HG02798 (cell line): ENCODE measurements around the gene CYB561D1.
"Not testable (repeated sequence)": the region's sequence is repeated elsewhere in the genome, so short reads cannot be mapped to it uniquely, and the experiment has no call there.

Source experiments
- ATAC-seq: cut with Tn5 transposase; IDR thresholded peaks from one replicate; pipeline ENCODE4 v1.9.1; 2021; ENCODE audit warnings: mild to moderate bottlenecking; ENCODE audit not compliant: unreplicated experiment, poor library complexity

CYB561D1 gene

GRCh38 chr1:109493805-109494539, at the start of gene CYB561D1:
TSS of gene CYB561D1 (plus strand) at chr1:109494094. CDS start at chr1:109494140, 46 bp downstream.
- ATAC-seq, result peak; percentile 88

GRCh38 chr1:109444346-109444745, 49.5 kb upstream of the CYB561D1 start:
- no peak for ATAC-seq

- not testable (repeated sequence) for ATAC-seq
Observed at GRCh38 chr1:109445949-109446695, 47.8 kb upstream of the CYB561D1 start.

- no peak for ATAC-seq
Observed at GRCh38 chr1:109447524-109447923, 46.4 kb upstream of the CYB561D1 start.

GRCh38 chr1:109454497-109455133, 39.3 kb upstream of the CYB561D1 start:
- ATAC-seq, result no peak

- no peak for ATAC-seq
Observed at GRCh38 chr1:109457819-109458218, 36.1 kb upstream of the CYB561D1 start.

GRCh38 chr1:109466125-109466451, 27.8 kb upstream of the CYB561D1 start:
- no peak for ATAC-seq

- no peak for ATAC-seq
Observed at GRCh38 chr1:109466452-109467300, 27.2 kb upstream of the CYB561D1 start, which contains the start of gene SYPL2. TSS of gene SYPL2 (plus strand) at chr1:109466546. CDS start at chr1:109466844, 298 bp downstream.

- no peak for ATAC-seq
Observed at GRCh38 chr1:109467301-109467777, 26.6 kb upstream of the CYB561D1 start.

GRCh38 chr1:109468061-109468460, 25.8 kb upstream of the CYB561D1 start:
- ATAC-seq, result no peak

- ATAC-seq, result no peak
Observed at GRCh38 chr1:109468903-109469302, 25.0 kb upstream of the CYB561D1 start.

GRCh38 chr1:109470245-109470644, 23.6 kb upstream of the CYB561D1 start:
- no peak for ATAC-seq

GRCh38 chr1:109472779-109473178, 21.1 kb upstream of the CYB561D1 start:
- no peak for ATAC-seq

GRCh38 chr1:109473284-109474057, 20.4 kb upstream of the CYB561D1 start:
- not testable (repeated sequence) for ATAC-seq

- ATAC-seq, result no peak
Observed at GRCh38 chr1:109474697-109475096, 19.2 kb upstream of the CYB561D1 start.

GRCh38 chr1:109475261-109475660, 18.6 kb upstream of the CYB561D1 start:
- ATAC-seq, result no peak

- ATAC-seq, result no peak
Observed at GRCh38 chr1:109476825-109477224, 17.1 kb upstream of the CYB561D1 start.

- no peak for ATAC-seq
Observed at GRCh38 chr1:109477821-109478220, 16.1 kb upstream of the CYB561D1 start.

- ATAC-seq, result no peak
Observed at GRCh38 chr1:109478806-109479205, 15.1 kb upstream of the CYB561D1 start.
